ENCODE results near the gene MARK1. TPM values are rescaled to one million over a fixed set of nuclear protein-coding genes. Genes with fewer than 3 reads are reported as not detected.

MARK1 gene
- total RNA-seq, 4 donors from 2014 or later, result 11.1 to 12.9 (median 11.9) TPM

DNA sequence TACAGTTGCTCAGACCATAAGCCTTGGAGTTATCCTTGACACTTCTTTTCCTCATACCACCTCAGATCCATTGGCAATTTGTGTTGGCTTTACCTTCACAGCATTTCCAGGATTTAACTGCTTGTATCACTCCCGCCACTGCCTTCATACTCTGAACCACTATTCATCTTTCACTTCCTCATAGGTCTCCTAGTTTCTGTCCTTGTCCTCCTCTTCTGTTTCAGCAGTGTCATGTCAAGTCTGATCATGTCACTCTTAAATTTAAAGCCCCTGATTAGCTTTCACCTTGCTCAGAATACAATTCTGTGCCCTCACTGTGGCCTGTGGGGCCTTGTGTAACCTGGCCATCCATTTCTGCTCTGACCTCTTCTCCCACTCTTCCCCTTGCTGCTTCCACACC lies 127.6 kb downstream of the MARK1 start:
- DNase-seq (ENCODE audit: low spot score in 2 of 2), result no peak
- Histone ChIP-seq H3K27me3 (no peaks in the 10 kb centered on the region), H3K27ac (no peak overlapping the region), H3K4me3 (no peak overlapping the region), H3K9me3 (no peaks in the 10 kb centered on the region), H3K36me3 (peaks cover 0 to 42% (median 0%) of the 10 kb centered on the region in 3 donors), H3K4me1 (no peaks in the 10 kb centered on the region)
- TF ChIP-seq, protein P1, sequence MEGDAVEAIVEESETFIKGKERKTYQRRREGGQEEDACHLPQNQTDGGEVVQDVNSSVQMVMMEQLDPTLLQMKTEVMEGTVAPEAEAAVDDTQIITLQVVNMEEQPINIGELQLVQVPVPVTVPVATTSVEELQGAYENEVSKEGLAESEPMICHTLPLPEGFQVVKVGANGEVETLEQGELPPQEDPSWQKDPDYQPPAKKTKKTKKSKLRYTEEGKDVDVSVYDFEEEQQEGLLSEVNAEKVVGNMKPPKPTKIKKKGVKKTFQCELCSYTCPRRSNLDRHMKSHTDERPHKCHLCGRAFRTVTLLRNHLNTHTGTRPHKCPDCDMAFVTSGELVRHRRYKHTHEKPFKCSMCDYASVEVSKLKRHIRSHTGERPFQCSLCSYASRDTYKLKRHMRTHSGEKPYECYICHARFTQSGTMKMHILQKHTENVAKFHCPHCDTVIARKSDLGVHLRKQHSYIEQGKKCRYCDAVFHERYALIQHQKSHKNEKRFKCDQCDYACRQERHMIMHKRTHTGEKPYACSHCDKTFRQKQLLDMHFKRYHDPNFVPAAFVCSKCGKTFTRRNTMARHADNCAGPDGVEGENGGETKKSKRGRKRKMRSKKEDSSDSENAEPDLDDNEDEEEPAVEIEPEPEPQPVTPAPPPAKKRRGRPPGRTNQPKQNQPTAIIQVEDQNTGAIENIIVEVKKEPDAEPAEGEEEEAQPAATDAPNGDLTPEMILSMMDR (IDR thresholded peaks at IDR 0.05), result no peak
- TF ChIP-seq POLR2A (IDR thresholded peaks at IDR 0.05) (no peak), EP300 (IDR thresholded peaks at IDR 0.05) (no peak)
- 86 to 95% methylated on average over 1 of the region's 1 CpG for WGBS, 2 donors

DNA sequence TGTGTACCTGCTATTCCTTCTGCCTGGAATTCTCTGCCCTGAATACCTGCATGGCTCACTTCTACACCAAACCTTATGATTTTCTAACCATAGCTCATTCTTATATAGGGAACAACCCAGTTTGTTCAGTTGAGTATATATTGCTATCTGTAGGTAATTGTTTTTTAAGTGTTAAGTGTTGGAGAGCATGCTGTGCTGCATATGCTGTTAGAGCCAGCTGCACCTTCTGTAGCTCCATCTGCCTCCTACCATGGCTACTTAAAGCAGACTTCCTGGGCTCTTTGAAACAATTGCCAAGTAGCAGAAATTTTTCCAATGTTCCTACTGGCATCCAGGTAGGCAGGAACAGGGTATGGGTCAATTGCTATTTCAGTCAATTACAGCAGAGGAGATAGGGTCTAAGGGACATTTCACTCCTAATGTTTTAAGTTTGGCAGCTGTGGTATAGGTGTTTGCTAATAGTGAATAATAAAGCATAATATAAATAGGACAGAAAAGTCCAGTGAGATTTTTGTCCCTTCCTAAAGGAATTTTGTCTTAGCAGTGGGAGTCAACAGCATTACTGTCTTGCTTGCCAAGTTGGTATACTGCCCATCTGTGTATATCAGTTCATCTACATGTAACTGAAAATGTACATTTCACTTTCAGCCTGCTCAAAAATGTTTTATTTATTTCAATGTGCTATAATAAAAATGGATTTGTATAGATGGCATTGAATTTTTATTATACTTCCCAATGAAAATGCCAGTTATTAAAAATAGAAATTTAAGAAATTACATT lies 128.2 kb downstream of the MARK1 start:
- Histone ChIP-seq H3K36me3 (peaks cover 0 to 42% (median 0%) of the 10 kb centered on the region in 3 donors), H3K4me1 (no peaks in the 10 kb centered on the region), H3K4me3 (no peak overlapping the region), H3K27ac (no peak overlapping the region), H3K9me3 (no peaks in the 10 kb centered on the region), H3K27me3 (no peaks in the 10 kb centered on the region)
- DNase-seq (ENCODE audit: low spot score in 2 of 2), result no peak
- TF ChIP-seq POLR2A (IDR thresholded peaks at IDR 0.05) (no peak), EP300 (IDR thresholded peaks at IDR 0.05) (no peak)
- TF ChIP-seq, protein P1 (IDR thresholded peaks at IDR 0.05), result no peak

DNA sequence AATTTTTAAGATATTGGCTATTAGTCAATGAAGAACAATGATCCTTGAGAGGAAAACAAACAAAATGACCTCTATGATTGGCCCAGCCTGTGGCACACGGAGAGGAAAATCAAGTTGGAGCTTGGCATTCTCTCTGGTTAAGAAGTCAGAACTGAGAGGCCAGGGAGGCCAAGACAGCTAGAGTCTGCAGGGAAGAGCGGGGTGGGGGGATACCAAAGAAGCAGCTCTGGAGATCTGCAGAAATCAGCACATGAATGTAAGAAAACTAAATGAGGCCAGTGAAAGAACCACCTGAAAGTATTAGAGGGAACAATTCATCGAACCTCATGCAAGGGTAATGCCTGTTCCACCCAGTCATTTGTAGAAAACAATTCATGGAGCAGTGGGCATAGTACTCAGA lies 138.4 kb downstream of the MARK1 start:
- Histone ChIP-seq H3K9me3 (peaks cover 0 to 18% (median 3%) of the 10 kb centered on the region in 4 donors), H3K36me3 (peaks cover 0 to 7% (median 0%) of the 10 kb centered on the region in 3 donors), H3K27me3 (no peaks in the 10 kb centered on the region), H3K27ac (no peak overlapping the region), H3K4me1 (no peaks in the 10 kb centered on the region), H3K4me3 (no peak overlapping the region)
- 74 to 81% methylated on average over 3 of the region's 3 CpGs for WGBS, 2 donors
- no peak for TF ChIP-seq POLR2A (IDR thresholded peaks at IDR 0.05)
- TF ChIP-seq EP300 (IDR thresholded peaks at IDR 0.05), result no peak
- TF ChIP-seq, protein P1 (IDR thresholded peaks at IDR 0.05), result no peak
- no peak for DNase-seq (ENCODE audit: low spot score in 2 of 2)

DNA sequence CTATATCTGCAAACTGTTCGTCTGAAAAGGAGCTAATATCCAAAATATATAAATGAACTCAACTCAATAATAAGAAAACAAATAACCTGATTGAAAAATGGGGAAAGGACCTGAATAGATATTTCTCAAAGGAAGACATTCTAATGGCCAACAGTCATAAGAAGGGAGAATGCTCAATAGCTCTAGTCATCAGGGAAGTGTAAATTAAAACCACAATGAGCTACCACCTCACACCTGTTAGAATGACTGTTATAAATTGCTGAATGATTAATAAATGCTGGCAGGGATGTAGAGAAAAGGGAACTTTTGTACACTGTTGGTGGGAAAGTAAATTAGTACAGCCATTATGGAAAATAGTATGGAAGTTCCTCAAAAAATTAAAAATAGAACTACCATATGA lies 141.1 kb downstream of the MARK1 start:
- Histone ChIP-seq H3K4me3 (no peak overlapping the region), H3K27me3 (no peaks in the 10 kb centered on the region), H3K9me3 (peaks cover 0 to 18% (median 3%) of the 10 kb centered on the region in 4 donors), H3K4me1 (no peaks in the 10 kb centered on the region), H3K27ac (no peak overlapping the region), H3K36me3 (no peaks in the 10 kb centered on the region)
- no peak for DNase-seq (ENCODE audit: low spot score in 2 of 2)
- WGBS, 2 donors, result 85 to 90% methylated on average over 1 of the region's 1 CpG
- TF ChIP-seq EP300 (IDR thresholded peaks at IDR 0.05), result no peak
- TF ChIP-seq, protein P1 (IDR thresholded peaks at IDR 0.05), result no peak
- TF ChIP-seq POLR2A (IDR thresholded peaks at IDR 0.05), result no peak

DNA sequence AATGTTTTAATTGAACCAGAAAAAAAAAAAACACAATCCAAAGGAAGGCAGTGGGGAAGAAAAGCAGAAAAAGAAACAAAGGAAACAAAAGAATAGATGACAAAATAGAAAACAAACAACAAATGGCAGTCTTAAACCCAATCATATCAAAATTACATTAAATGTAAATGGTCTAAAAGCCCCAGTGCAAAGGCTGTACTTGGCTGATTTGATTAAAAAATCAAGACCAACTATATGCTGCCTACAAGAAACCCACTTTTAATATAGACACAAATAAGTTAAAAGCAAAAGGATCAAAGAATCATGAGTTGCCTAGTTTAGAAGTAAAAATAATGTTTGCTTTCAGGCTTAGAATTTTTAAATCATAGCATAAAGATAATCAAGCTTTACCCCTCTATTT lies 142.4 kb downstream of the MARK1 start:
- Histone ChIP-seq H3K9me3 (peaks cover 0 to 18% (median 3%) of the 10 kb centered on the region in 4 donors), H3K36me3 (no peaks in the 10 kb centered on the region), H3K4me3 (no peak overlapping the region), H3K27ac (no peak overlapping the region), H3K27me3 (no peaks in the 10 kb centered on the region), H3K4me1 (no peaks in the 10 kb centered on the region)
- no peak for DNase-seq (ENCODE audit: low spot score in 2 of 2)
- TF ChIP-seq EP300 (IDR thresholded peaks at IDR 0.05) (no peak), POLR2A (IDR thresholded peaks at IDR 0.05) (no peak)
- TF ChIP-seq, protein P1 (IDR thresholded peaks at IDR 0.05), result no peak

Data from tibial nerve (tissue), 4 donors.